NCI-H82 treated with DMSO at 0.1 percent for 48 hours (cell line): ENCODE measurements around the gene PDLIM1.

Source experiments
- DNase-seq: peaks from one replicate; lab custom pipeline; 2025; ENCODE audit not compliant: unreplicated experiment; lab: John Stamatoyannopoulos, UW

The PDLIM1 gene

GRCh38 chr10:95289003-95289920 lies 1.5 kb downstream of the PDLIM1 start:
- no peak for DNase-seq

GRCh38 chr10:95288303-95288702 lies 2.5 kb downstream of the PDLIM1 start:
- no peak for DNase-seq

- DNase-seq, result no peak
Measured at GRCh38 chr10:95287281-95287680, 3.5 kb downstream of the PDLIM1 start.

GRCh38 chr10:95286707-95287106 lies 4.1 kb downstream of the PDLIM1 start:
- no peak for DNase-seq

- DNase-seq, result no peak
Measured at GRCh38 chr10:95285556-95285955, 5.2 kb downstream of the PDLIM1 start.

GRCh38 chr10:95284807-95285206 lies 6.0 kb downstream of the PDLIM1 start:
- DNase-seq, result no peak

GRCh38 chr10:95282107-95282506 lies 8.7 kb downstream of the PDLIM1 start:
- no peak for DNase-seq

- DNase-seq, result no peak
Measured at GRCh38 chr10:95281206-95281605, 9.6 kb downstream of the PDLIM1 start.

GRCh38 chr10:95280637-95281036 lies 10.2 kb downstream of the PDLIM1 start:
- DNase-seq, result no peak

- DNase-seq, result no peak
Measured at GRCh38 chr10:95279042-95279820, 11.6 kb downstream of the PDLIM1 start.

GRCh38 chr10:95278061-95278988 lies 12.5 kb downstream of the PDLIM1 start:
- no peak for DNase-seq

GRCh38 chr10:95277614-95278013 lies 13.2 kb downstream of the PDLIM1 start:
- no peak for DNase-seq

GRCh38 chr10:95277201-95277570 lies 13.6 kb downstream of the PDLIM1 start:
- DNase-seq, result no peak

GRCh38 chr10:95276367-95277200 lies 14.2 kb downstream of the PDLIM1 start:
- DNase-seq, result no peak

GRCh38 chr10:95275726-95276366 lies 15.0 kb downstream of the PDLIM1 start:
- no peak for DNase-seq

- DNase-seq, result no peak
Measured at GRCh38 chr10:95273393-95274312, 17.1 kb downstream of the PDLIM1 start.

- DNase-seq, result no peak
Measured at GRCh38 chr10:95268438-95268837, 22.4 kb downstream of the PDLIM1 start.

GRCh38 chr10:95267251-95267650 lies 23.6 kb downstream of the PDLIM1 start:
- no peak for DNase-seq

- DNase-seq, result no peak
Measured at GRCh38 chr10:95266674-95267095, 24.1 kb downstream of the PDLIM1 start.
